CD4-positive, alpha-beta T cell treated with Interleukin-6 for 4 hours (primary cell): Measurements from ENCODE around the gene SCO2.

Source experiments
- DNase-seq: peaks from one replicate; pipeline ENCODE4 v3.0.0-alpha.2; 2020; ENCODE audit warnings: mixed read lengths

SCO2 gene

DNA sequence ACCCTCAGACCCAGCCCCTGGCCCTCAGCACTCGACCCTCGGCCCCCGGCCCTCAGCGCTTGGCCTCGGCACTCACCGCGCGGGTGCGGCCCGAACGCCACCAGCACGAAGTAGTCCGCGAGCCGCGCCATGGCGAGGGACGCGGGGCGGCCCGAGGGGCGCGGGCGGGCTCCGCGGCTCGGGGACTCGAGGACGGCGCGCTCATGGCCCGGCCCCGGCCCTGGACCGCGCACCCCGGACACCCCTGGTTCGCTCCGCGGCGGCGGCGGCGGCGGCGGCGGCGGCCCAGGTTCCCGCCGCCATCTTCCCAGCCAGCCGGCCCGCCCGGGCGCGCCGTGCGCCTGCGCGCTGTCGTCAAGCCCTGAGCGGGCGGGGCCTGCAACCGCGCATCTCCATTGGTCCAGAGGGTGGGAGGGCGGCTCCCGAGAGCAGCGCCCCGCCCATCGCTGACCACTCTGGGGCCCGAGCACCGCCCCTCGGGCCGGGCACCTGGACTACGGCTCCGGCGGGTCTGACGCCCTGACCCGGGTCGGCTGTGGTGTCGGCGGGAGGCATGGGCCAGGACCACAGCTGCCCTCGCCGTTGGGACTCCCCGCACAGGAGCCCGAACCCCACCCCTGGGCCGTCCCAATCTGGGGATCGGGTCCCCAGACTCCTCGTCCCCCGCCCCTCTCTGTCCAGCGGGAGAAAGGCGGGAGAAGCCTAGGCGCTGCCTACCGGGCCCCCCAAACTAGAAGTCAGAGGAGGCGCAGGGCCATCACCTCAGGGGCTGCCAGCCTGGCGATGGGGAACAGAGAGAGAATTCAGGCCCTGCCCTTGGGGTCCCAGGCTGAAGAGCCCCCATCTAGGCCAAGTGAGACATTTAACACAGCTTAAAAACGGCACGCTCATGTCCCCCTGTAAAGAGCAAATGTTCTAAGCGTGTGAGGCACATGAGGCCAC is 50.4 kb downstream of the SCO2 start, which contains the start of gene SBF1:
SBF1 (minus strand) TSS at position 326 of the 942 bp plus-strand sequence; CDS start at position 131, 195 bp downstream.
- DNase-seq, result peak; percentile 90

DNA sequence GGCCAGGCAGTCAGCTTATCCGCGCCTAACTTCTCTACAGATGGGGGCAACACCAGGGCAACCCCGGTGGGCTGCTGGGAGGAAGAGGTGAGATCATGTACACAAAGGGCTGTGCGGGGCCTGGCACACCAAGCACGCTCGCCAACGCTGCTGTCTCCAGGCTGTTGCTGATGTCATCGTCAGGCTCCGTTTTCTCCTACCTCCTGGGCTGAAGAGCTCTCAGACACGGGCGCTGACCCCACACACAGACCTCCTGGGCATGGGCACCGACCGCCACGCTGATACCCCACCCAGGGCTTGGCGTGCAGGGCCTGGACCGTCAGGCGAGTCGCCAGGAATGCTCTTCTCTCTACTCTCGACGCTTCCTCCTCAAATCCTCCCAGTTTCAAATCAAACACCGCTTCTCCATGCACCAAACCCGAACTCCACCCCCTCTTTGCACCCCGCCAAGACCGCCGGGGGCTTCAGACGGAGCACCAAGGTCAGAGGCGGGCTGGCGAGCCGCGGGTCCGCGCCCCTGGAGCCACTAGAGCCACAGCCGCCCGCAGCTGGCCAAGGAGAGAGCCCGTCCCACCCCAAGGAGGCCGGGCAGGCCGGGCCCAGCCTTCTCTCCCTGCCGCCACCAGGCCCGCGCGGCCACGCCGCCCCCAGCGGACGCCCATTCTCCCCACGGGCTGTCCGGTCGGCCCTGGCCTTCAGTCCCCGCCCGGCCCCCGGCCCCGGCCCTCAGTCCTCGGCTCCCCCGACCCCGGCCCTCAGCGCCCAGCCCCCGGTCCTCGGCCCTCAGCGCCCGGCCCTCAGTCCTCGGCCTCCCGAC is 51.3 kb downstream of the SCO2 start:
- DNase-seq, result peak; percentile 44
